ENCODE measurements around the gene BRAT1.

DNA sequence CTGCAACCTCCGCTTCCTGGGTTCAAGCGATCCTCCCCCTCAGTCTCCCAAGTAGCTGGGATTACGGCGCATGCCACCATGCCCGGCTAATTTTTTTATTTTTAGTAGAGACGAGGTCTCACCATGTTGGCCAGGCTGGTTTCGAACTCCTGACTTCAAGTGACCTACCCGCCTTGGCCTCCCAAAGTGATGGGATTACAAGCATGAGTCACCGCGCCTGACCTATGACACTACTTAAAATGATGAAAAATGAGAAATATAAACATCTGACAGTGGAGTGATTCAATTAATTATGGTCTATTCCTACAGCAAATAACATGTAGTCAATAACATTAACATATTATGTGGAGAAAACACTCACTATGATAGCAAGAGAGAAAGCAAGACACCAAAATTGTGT lies 2.2 kb downstream of the BRAT1 start:
- TF ChIP-seq POLR2AphosphoS5 (IDR thresholded peaks at IDR 0.05; ENCODE audit: insufficient read depth in 1 of 2, low read depth in 1 of 2), result no peak
- TF ChIP-seq, protein P1, sequence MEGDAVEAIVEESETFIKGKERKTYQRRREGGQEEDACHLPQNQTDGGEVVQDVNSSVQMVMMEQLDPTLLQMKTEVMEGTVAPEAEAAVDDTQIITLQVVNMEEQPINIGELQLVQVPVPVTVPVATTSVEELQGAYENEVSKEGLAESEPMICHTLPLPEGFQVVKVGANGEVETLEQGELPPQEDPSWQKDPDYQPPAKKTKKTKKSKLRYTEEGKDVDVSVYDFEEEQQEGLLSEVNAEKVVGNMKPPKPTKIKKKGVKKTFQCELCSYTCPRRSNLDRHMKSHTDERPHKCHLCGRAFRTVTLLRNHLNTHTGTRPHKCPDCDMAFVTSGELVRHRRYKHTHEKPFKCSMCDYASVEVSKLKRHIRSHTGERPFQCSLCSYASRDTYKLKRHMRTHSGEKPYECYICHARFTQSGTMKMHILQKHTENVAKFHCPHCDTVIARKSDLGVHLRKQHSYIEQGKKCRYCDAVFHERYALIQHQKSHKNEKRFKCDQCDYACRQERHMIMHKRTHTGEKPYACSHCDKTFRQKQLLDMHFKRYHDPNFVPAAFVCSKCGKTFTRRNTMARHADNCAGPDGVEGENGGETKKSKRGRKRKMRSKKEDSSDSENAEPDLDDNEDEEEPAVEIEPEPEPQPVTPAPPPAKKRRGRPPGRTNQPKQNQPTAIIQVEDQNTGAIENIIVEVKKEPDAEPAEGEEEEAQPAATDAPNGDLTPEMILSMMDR (IDR thresholded peaks at IDR 0.05), result no peak
- no peak for TF ChIP-seq POLR2A (IDR thresholded peaks at IDR 0.05)

Data from vagina (tissue), 2 donors.